ENCODE data around the gene FOSL2. TPM values are rescaled to one million over a fixed set of nuclear protein-coding genes. Genes with fewer than 3 reads are reported as not detected.

Gene FOSL2
- polyA plus RNA-seq, 1 of the 3 experiments (the other 2 are of a cell fraction): 41.7 TPM

DNA sequence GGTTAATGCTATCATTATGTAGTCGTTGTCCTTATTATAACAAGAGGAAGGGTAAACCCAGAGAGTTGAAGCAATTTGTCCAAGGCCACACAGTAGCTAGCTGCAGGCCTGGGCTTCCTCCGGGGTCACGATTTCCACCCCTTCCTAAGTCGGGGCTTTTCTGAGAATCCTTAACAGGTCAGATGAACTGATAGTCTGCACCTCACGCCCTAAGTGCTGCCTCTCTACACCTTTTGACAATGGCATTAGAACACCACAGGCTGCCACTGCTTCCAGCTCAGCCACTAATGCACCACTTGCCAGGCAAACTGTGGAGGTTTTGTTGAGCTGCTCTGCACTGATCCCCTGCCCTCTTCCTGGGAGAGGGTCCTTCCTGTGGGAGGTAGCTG lies 37.7 kb downstream of the FOSL2 start:
- H2AFZ ChIP-seq (ENCODE audit: low read depth): no peak overlapping the region
- no peak overlapping the region for H3K4me3 ChIP-seq (ENCODE audit: low read depth in 2 of 2, low read length in 1 of 2)
- H4K20me1 ChIP-seq (ENCODE audit: insufficient read depth): no peaks in the 10 kb centered on the region
- H3K9me2 ChIP-seq: no peaks in the 10 kb centered on the region
- TF ChIP-seq CHD2 (IDR thresholded peaks at IDR 0.05; ENCODE audit: low read length, partially characterized antibody) (no peak), FOSL2 (IDR thresholded peaks at IDR 0.05; ENCODE audit: borderline replicate concordance, low read depth) (no peak), MEF2A (IDR thresholded peaks at IDR 0.05; ENCODE audit: borderline replicate concordance, low read depth) (no peak), GATA2 (CRISPR knock-in tag; IDR thresholded peaks at IDR 0.05) (no peak), TCF12 (IDR thresholded peaks at IDR 0.05) (no peak), FOXJ3 (CRISPR knock-in tag; IDR thresholded peaks at IDR 0.05) (no peak), RAD21 (IDR thresholded peaks at IDR 0.05; ENCODE audit: low read length) (no peak), SMC3 (IDR thresholded peaks at IDR 0.05; ENCODE audit: low read depth, low read length) (no peak), NRF1 (IDR thresholded peaks at IDR 0.05; ENCODE audit: low read depth, low read length) (no peak), RXRA (IDR thresholded peaks at IDR 0.05; ENCODE audit: borderline replicate concordance, low read depth) (no peak), JUND (IDR thresholded peaks at IDR 0.05) (no peak), TAF1 (IDR thresholded peaks at IDR 0.05; ENCODE audit: borderline replicate concordance, low read depth, low read length) (no peak), EZH2phosphoT487 (IDR thresholded peaks at IDR 0.05; ENCODE audit: borderline replicate concordance, low read depth) (no peak), ZBTB33 (IDR thresholded peaks at IDR 0.05; ENCODE audit: borderline replicate concordance, low read depth) (no peak), GABPA (IDR thresholded peaks at IDR 0.05; ENCODE audit: low read depth) (no peak)
- TF ChIP-seq, protein P1, sequence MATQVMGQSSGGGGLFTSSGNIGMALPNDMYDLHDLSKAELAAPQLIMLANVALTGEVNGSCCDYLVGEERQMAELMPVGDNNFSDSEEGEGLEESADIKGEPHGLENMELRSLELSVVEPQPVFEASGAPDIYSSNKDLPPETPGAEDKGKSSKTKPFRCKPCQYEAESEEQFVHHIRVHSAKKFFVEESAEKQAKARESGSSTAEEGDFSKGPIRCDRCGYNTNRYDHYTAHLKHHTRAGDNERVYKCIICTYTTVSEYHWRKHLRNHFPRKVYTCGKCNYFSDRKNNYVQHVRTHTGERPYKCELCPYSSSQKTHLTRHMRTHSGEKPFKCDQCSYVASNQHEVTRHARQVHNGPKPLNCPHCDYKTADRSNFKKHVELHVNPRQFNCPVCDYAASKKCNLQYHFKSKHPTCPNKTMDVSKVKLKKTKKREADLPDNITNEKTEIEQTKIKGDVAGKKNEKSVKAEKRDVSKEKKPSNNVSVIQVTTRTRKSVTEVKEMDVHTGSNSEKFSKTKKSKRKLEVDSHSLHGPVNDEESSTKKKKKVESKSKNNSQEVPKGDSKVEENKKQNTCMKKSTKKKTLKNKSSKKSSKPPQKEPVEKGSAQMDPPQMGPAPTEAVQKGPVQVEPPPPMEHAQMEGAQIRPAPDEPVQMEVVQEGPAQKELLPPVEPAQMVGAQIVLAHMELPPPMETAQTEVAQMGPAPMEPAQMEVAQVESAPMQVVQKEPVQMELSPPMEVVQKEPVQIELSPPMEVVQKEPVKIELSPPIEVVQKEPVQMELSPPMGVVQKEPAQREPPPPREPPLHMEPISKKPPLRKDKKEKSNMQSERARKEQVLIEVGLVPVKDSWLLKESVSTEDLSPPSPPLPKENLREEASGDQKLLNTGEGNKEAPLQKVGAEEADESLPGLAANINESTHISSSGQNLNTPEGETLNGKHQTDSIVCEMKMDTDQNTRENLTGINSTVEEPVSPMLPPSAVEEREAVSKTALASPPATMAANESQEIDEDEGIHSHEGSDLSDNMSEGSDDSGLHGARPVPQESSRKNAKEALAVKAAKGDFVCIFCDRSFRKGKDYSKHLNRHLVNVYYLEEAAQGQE (IDR thresholded peaks at IDR 0.05; ENCODE audit: low read depth, low read length): no peak
- TF ChIP-seq, protein P2, sequence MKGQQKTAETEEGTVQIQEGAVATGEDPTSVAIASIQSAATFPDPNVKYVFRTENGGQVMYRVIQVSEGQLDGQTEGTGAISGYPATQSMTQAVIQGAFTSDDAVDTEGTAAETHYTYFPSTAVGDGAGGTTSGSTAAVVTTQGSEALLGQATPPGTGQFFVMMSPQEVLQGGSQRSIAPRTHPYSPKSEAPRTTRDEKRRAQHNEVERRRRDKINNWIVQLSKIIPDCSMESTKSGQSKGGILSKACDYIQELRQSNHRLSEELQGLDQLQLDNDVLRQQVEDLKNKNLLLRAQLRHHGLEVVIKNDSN (IDR thresholded peaks at IDR 0.05; ENCODE audit: borderline replicate concordance, low read depth): no peak
- TF ChIP-seq, protein P3, sequence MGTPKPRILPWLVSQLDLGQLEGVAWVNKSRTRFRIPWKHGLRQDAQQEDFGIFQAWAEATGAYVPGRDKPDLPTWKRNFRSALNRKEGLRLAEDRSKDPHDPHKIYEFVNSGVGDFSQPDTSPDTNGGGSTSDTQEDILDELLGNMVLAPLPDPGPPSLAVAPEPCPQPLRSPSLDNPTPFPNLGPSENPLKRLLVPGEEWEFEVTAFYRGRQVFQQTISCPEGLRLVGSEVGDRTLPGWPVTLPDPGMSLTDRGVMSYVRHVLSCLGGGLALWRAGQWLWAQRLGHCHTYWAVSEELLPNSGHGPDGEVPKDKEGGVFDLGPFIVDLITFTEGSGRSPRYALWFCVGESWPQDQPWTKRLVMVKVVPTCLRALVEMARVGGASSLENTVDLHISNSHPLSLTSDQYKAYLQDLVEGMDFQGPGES (IDR thresholded peaks at IDR 0.05; ENCODE audit: low read depth, low read length): no peak
- no peaks in the 10 kb centered on the region for H3K27me3 ChIP-seq (ENCODE audit: insufficient read depth)
- ChIA-PET POLR2A (no interaction called here), CTCF (interaction anchor here (1.0 to 1.8 kb wide), 2 partner anchors 18 to 136 kb away, joined by 3 to 4 read pairs; no protein-coding TSS in a partner anchor)
- no peak overlapping the region for H3K9ac ChIP-seq
- H3K27ac ChIP-seq (ENCODE audit: low read depth in 2 of 2, low read length in 1 of 2): no peak overlapping the region
- DNase-seq: no peak
- no peaks in the 10 kb centered on the region for H3K79me2 ChIP-seq (ENCODE audit: insufficient read depth)
- H3K9me3 ChIP-seq: no peaks in the 10 kb centered on the region
- H3K36me3 ChIP-seq (replicated peaks in 1 of 2; ENCODE audit: control insufficient read depth in 1 of 2, insufficient read depth in 2 of 2, low read length in 1 of 2): no peaks in the 10 kb centered on the region
- no peak overlapping the region for H3K4me2 ChIP-seq
- no peaks in the 10 kb centered on the region for H3K4me1 ChIP-seq (ENCODE audit: control insufficient read depth in 1 of 2, insufficient read depth in 2 of 2, low read depth in 1 of 2, low read length in 1 of 2)
- peaks cover 5% of the 10 kb centered on the region for H3F3A ChIP-seq (replicated peaks; ENCODE audit: insufficient read depth)
- WGBS (ENCODE audit: low lambda C conversion rate): 84% methylated on average over 5 of the region's 5 CpGs
